SK-N-SH (cell line): ENCODE results near the gene YES1.

Source experiments
- CTCF ChIP-seq: fragments of 200-600 bp; sonication (generic); IDR thresholded peaks from 2 replicates; pipeline ENCODE4 v1.6.1; 2017; ENCODE audit warnings: antibody characterized with exemption, mild to moderate bottlenecking, moderate library complexity
- EZH2phosphoT487 ChIP-seq: fragments of 200-600 bp; sonication (generic); IDR thresholded peaks from 2 replicates; pipeline ENCODE4 v1.6.1; 2017; ENCODE audit warnings: low read depth, mixed run types, mild to moderate bottlenecking, antibody characterized with exemption, moderate library complexity, borderline replicate concordance
- MAX ChIP-seq: IDR thresholded peaks from 2 replicates; pipeline ENCODE4 v1.4.0; 2012; ENCODE audit warnings: low read depth
- PBX3 ChIP-seq: IDR thresholded peaks from 2 replicates; pipeline ENCODE4; 2012
- RAD21 ChIP-seq: IDR thresholded peaks from 2 replicates; pipeline ENCODE4 v1.6.1; 2012; ENCODE audit warnings: mild to moderate bottlenecking, low read length
- RCOR1 ChIP-seq: fragments of 150-350 bp; IDR thresholded peaks from 2 replicates; pipeline ENCODE4 v1.6.1; 2017; ENCODE audit warnings: antibody characterized with exemption, low read length

GRCh38 chr18:827093-827677 is 15.1 kb upstream of the YES1 start:
- TF ChIP-seq PBX3 (no peak), CTCF (no peak), RAD21 (no peak), EZH2phosphoT487 (no peak), MAX (no peak), RCOR1 (no peak)
